ENCODE results near the gene GLI2. TPM values are rescaled to one million over a fixed set of nuclear protein-coding genes. Genes with fewer than 3 reads are reported as not detected.

The GLI2 gene
- polyA plus RNA-seq, 1 experiment = 5.2 TPM

DNA sequence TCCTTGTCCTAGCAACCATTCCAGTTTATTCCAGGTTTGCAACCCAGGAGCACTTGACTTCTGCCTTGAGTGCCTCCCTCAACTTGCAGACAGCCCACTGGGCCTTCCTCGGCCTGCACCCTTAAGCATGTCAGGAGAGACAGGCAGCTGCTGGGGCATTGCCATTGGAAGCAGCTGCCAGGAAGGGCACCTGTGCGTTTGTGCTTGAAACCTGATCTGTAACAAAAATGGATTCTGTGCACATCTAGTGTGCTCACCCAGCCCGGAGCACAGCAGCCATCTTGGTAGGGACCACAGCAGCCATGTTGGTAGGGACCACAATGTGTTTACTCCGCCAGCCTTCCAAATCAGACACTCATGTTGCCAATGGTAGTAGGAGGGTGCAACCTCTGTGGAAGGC lies 44.3 kb upstream of the GLI2 start:
- Histone ChIP-seq H3K27me3 (ENCODE audit: control insufficient read depth, insufficient read depth, low read length) (peaks cover 15% of the 10 kb centered on the region), H3K27ac (ENCODE audit: low read depth, low read length) (no peak overlapping the region), H3K9me3 (ENCODE audit: control insufficient read depth, insufficient read depth, low read length) (peaks cover 3% of the 10 kb centered on the region), H3K4me3 (ENCODE audit: low read depth, low read length) (no peak overlapping the region)
- DNase-seq (ENCODE audit: low read depth, low spot score) = no peak
- POLR2A ChIA-PET = no interaction called here
- TF ChIP-seq, protein P1, sequence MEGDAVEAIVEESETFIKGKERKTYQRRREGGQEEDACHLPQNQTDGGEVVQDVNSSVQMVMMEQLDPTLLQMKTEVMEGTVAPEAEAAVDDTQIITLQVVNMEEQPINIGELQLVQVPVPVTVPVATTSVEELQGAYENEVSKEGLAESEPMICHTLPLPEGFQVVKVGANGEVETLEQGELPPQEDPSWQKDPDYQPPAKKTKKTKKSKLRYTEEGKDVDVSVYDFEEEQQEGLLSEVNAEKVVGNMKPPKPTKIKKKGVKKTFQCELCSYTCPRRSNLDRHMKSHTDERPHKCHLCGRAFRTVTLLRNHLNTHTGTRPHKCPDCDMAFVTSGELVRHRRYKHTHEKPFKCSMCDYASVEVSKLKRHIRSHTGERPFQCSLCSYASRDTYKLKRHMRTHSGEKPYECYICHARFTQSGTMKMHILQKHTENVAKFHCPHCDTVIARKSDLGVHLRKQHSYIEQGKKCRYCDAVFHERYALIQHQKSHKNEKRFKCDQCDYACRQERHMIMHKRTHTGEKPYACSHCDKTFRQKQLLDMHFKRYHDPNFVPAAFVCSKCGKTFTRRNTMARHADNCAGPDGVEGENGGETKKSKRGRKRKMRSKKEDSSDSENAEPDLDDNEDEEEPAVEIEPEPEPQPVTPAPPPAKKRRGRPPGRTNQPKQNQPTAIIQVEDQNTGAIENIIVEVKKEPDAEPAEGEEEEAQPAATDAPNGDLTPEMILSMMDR (IDR thresholded peaks at IDR 0.05; ENCODE audit: low read depth, low read length) = no peak
- CTCF ChIA-PET = interaction anchor here (10.9 to 11.8 kb wide), 2 partner anchors 379 to 389 kb away, joined by 159 to 223 read pairs; no protein-coding TSS in a partner anchor

DNA sequence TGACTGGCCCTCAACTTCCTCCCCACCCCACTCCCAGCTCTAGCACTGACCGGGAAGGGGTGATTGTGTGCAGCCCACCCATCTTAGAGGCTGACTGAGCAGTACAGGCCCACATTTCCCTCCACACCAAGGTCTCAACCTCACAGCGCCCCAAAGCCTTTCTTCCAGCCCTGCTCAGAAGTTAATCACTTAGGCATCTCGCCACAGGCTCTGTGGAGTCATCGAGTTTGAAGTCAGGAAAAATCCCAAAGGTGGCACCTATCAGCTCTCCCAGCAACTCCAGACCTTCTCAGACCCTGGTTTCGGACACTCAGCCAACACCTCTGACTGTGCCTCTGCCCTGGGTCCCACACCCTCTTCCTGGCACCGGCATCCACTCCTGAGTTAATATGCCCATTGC lies 43.0 kb upstream of the GLI2 start:
- TF ChIP-seq, protein P1 (IDR thresholded peaks at IDR 0.05; ENCODE audit: low read depth, low read length) = no peak
- Histone ChIP-seq H3K9me3 (ENCODE audit: control insufficient read depth, insufficient read depth, low read length) (peaks cover 3% of the 10 kb centered on the region), H3K4me3 (ENCODE audit: low read depth, low read length) (no peak overlapping the region), H3K27ac (ENCODE audit: low read depth, low read length) (no peak overlapping the region), H3K27me3 (ENCODE audit: control insufficient read depth, insufficient read depth, low read length) (peaks cover 11% of the 10 kb centered on the region)
- ChIA-PET POLR2A (no interaction called here), CTCF (interaction anchor here (10.9 to 11.8 kb wide), 2 partner anchors 377 to 388 kb away, joined by 159 to 223 read pairs; no protein-coding TSS in a partner anchor)
- DNase-seq (ENCODE audit: low read depth, low spot score) = no peak

DNA sequence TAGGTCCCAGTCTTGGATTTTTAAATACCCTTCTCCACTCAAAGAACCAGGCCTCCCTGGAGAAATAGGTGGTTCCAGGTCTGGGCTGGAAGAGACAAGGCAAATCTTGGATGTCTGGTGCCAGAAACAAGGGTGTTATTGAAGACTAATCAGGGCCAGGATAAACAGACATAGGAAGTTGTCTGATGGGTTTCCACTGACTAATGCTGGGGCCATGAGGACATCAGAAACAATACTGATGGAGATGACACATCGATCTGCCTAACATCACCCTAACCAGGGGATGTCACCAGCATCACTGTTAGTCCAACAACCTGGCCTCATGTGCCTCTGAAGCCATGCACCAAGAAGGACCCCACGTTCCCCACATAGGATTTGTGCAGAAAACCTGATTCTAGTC lies 42.5 kb upstream of the GLI2 start:
- ChIA-PET CTCF (interaction anchor here (10.9 to 11.8 kb wide), 2 partner anchors 377 to 388 kb away, joined by 159 to 223 read pairs; no protein-coding TSS in a partner anchor), POLR2A (interaction anchor here (0.7 kb wide), 1 partner anchor 379 kb away, joined by 3 read pairs; no protein-coding TSS in a partner anchor)
- no peak for DNase-seq (ENCODE audit: low read depth, low spot score)
- H3K27me3 ChIP-seq (ENCODE audit: control insufficient read depth, insufficient read depth, low read length) = peaks cover 11% of the 10 kb centered on the region
- no peak overlapping the region for H3K4me3 ChIP-seq (ENCODE audit: low read depth, low read length)
- H3K9me3 ChIP-seq (ENCODE audit: control insufficient read depth, insufficient read depth, low read length) = peaks cover 3% of the 10 kb centered on the region
- no peak overlapping the region for H3K27ac ChIP-seq (ENCODE audit: low read depth, low read length)
- TF ChIP-seq, protein P1 (IDR thresholded peaks at IDR 0.05; ENCODE audit: low read depth, low read length) = no peak

DNA sequence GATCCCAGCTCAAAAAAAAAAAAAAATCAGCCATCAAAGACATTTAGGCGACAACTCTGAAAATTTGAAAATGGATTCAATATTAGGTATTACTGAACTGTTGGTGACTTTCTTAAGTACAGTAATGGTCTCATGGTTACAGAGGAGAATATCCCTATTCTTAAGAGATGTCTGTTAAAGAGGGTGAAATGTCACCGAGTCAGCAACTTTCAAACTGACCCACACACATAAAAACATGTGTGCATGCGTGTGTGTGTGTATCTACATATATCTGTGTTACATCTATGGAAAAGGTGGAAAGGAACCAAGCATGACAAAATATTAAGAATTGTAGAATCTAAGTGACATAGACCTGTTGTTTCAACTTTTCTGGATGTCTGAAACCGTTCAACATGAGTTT lies 41.6 kb upstream of the GLI2 start:
- POLR2A ChIA-PET = interaction anchor here (0.7 kb wide), 1 partner anchor 378 kb away, joined by 3 read pairs; no protein-coding TSS in a partner anchor
- Histone ChIP-seq H3K27me3 (ENCODE audit: control insufficient read depth, insufficient read depth, low read length) (peaks cover 10% of the 10 kb centered on the region), H3K27ac (ENCODE audit: low read depth, low read length) (no peak overlapping the region), H3K4me3 (ENCODE audit: low read depth, low read length) (no peak overlapping the region), H3K9me3 (ENCODE audit: control insufficient read depth, insufficient read depth, low read length) (peaks cover 3% of the 10 kb centered on the region)
- CTCF ChIA-PET = interaction anchor here (0.6 to 11.8 kb wide), 5 partner anchors 13 to 387 kb away, joined by 3 to 223 read pairs (median 3); no protein-coding TSS in a partner anchor
- TF ChIP-seq, protein P1 (IDR thresholded peaks at IDR 0.05; ENCODE audit: low read depth, low read length) = no peak
- DNase-seq (ENCODE audit: low read depth, low spot score) = no peak

DNA sequence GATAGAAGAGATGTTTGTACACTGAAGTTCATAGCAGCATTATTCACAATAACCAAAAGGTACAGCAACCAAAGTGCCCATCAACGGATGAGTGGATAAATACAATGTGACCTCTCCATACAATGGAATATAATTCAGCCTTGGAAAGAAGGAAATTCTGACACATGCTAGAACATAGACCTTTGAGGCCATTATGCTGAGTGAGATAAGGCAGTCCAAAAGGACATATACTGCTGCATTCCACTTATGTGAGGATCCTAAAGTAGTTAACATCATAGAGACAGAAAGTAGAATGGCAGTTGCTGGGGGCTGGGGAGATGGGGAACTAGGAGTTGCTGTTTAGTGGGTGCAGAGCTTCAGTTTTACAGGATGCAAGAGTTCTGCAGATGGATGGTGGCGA lies 38.2 kb upstream of the GLI2 start:
- peaks cover 5% of the 10 kb centered on the region for H3K9me3 ChIP-seq (ENCODE audit: control insufficient read depth, insufficient read depth, low read length)
- TF ChIP-seq, protein P1 (IDR thresholded peaks at IDR 0.05; ENCODE audit: low read depth, low read length) = no peak
- H3K4me3 ChIP-seq (ENCODE audit: low read depth, low read length) = no peak overlapping the region
- ChIA-PET CTCF (interaction anchor here (10.9 to 11.8 kb wide), 2 partner anchors 372 to 383 kb away, joined by 159 to 223 read pairs; no protein-coding TSS in a partner anchor), POLR2A (no interaction called here)
- no peak overlapping the region for H3K27ac ChIP-seq (ENCODE audit: low read depth, low read length)
- no peaks in the 10 kb centered on the region for H3K27me3 ChIP-seq (ENCODE audit: control insufficient read depth, insufficient read depth, low read length)
- DNase-seq (ENCODE audit: low read depth, low spot score) = no peak

All from AG04450 (cell line).